Cardiac muscle cell (in vitro differentiated cells and primary cell): ENCODE data around the gene TRAF3IP1. TPM values are rescaled to one million over a fixed set of nuclear protein-coding genes. Genes with fewer than 3 reads are reported as not detected.

Experiments used
- DNase-seq, 2 donors: peaks; one replicate each; pipeline versions ENCODE4 v3.0.0 to v3.0.0-alpha.2; 2010 to 2017; ENCODE audit warnings: low read depth in 1 of 2, low spot score in 1 of 2
- H3K27ac ChIP-seq: fragments of 200-600 bp; sonication (generic); 2 replicates; pipeline ENCODE4 v1.5.1; 2016
- H3K27me3 ChIP-seq: fragments of 200-600 bp; sonication (generic); 2 replicates; pipeline ENCODE4 v1.6.0; 2016; ENCODE audit warnings: control low read depth
- H3K36me3 ChIP-seq: fragments of 200-600 bp; sonication (generic); 2 replicates; pipeline ENCODE4 v1.5.1; 2016; ENCODE audit warnings: control low read depth
- H3K4me1 ChIP-seq: fragments of 200-600 bp; sonication (generic); 2 replicates; pipeline ENCODE4 v1.8.1; 2017; ENCODE audit warnings: low read depth, mild to moderate bottlenecking, mixed run types
- H3K4me3 ChIP-seq: fragments of 200-600 bp; sonication (generic); 2 replicates; pipeline ENCODE4 v1.5.1; 2016; ENCODE audit warnings: mild to moderate bottlenecking
- H3K9me3 ChIP-seq: fragments of 200-600 bp; sonication (generic); 2 replicates; pipeline ENCODE4 v1.5.1; 2017; ENCODE audit warnings: low read depth, mild to moderate bottlenecking, control low read depth
- CTCF ChIP-seq: IDR thresholded peaks from 2 replicates; pipeline ENCODE4 v1.5.1; 2012; ENCODE audit warnings: low read depth, mild to moderate bottlenecking, low read length
- polyA plus RNA-seq: library from polyadenylated mRNA; unstranded; fragments of >200 nt; fragmentation: Nextera tagmentation; extraction: Ambion mirVana; gene quantifications from 2 replicates; pipeline ENCODE4 v1.2.1, GENCODE V29; 2016
- total RNA-seq: library from RNA; depleted of rRNA; stranded (reverse); fragments of >200 nt; gene quantifications from 2 replicates; pipeline ENCODE4 v1.2.3, GENCODE V29; 2016

TRAF3IP1 gene
- total and polyA plus RNA-seq, 2 experiments from 2014 or later, result 8.3 to 12.1 TPM

GRCh38 chr2:238383135-238383534 lies 62.8 kb downstream of the TRAF3IP1 start:
- Histone ChIP-seq H3K27ac (no peak overlapping the region), H3K27me3 (no peaks in the 10 kb centered on the region), H3K36me3 (no peaks in the 10 kb centered on the region), H3K4me1 (no peaks in the 10 kb centered on the region), H3K9me3 (no peaks in the 10 kb centered on the region), H3K4me3 (no peak overlapping the region)
- no peak for TF ChIP-seq CTCF
- DNase-seq, result no peak

- no peaks in the 10 kb centered on the region for H3K4me1 ChIP-seq
- no peak overlapping the region for H3K4me3 ChIP-seq
- no peak for TF ChIP-seq CTCF
- no peaks in the 10 kb centered on the region for H3K36me3 ChIP-seq
- no peaks in the 10 kb centered on the region for H3K27me3 ChIP-seq
- no peak overlapping the region for H3K27ac ChIP-seq
- no peak for DNase-seq
- H3K9me3 ChIP-seq, result no peaks in the 10 kb centered on the region
Measured at GRCh38 chr2:238383743-238384380, 63.5 kb downstream of the TRAF3IP1 start.

- H3K4me3 ChIP-seq, result no peak overlapping the region
- H3K9me3 ChIP-seq, result no peaks in the 10 kb centered on the region
- H3K27ac ChIP-seq, result no peak overlapping the region
- no peaks in the 10 kb centered on the region for H3K36me3 ChIP-seq
- TF ChIP-seq CTCF, result no peak
- peak in 1 of 2 donors; percentile 78 for DNase-seq
- H3K27me3 ChIP-seq, result no peaks in the 10 kb centered on the region
- H3K4me1 ChIP-seq, result peaks cover 3% of the 10 kb centered on the region
Measured at GRCh38 chr2:238387332-238387731, 67.0 kb downstream of the TRAF3IP1 start.

- no peak for DNase-seq
- Histone ChIP-seq H3K9me3 (no peaks in the 10 kb centered on the region), H3K27me3 (no peaks in the 10 kb centered on the region), H3K4me3 (no peak overlapping the region), H3K27ac (no peak overlapping the region), H3K4me1 (peaks cover 3% of the 10 kb centered on the region), H3K36me3 (no peaks in the 10 kb centered on the region)
- no peak for TF ChIP-seq CTCF
Measured at GRCh38 chr2:238388794-238389193, 68.5 kb downstream of the TRAF3IP1 start.

- Histone ChIP-seq H3K27ac (peak overlapping the region; percentile 91), H3K36me3 (no peaks in the 10 kb centered on the region), H3K27me3 (no peaks in the 10 kb centered on the region), H3K4me3 (no peak overlapping the region), H3K4me1 (peaks cover 3% of the 10 kb centered on the region), H3K9me3 (no peaks in the 10 kb centered on the region)
- TF ChIP-seq CTCF, result no peak
- DNase-seq, result peak in 1 of 2 donors; percentile 25
Measured at GRCh38 chr2:238389988-238390589, 69.8 kb downstream of the TRAF3IP1 start.
